ENCODE measurements around the gene AGXT. TPM values are rescaled to one million over a fixed set of nuclear protein-coding genes. Genes with fewer than 3 reads are reported as not detected.

Gene AGXT
- total RNA-seq, 1 experiment from 2014 or later = 0.20 TPM

DNA sequence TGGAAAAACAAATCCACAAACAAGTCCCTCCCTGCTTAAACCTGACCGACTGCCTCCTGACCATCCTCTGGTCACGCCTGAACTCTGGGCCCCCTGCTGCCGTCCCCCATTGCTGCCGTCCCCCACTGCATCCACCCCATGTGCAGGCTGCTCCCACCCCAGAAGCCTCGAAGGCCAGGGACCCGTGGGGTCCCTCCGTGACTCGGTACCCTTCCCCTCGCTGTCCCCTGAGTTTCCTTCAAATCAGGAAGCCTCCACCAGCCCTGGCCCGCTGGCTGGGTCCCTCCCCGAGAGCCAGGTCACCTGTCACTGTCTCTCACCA is 17.9 kb upstream of the AGXT start:
- intact Hi-C loops (cut with micrococcal nuclease; ENCODE audit: unreplicated experiment) = loop anchor here (1.0 to 5.0 kb wide), 4 partner anchors 46 to 228 kb away; partner anchors contain the start of gene MAB21L4
- Histone ChIP-seq H3K4me1 (no peaks in the 10 kb centered on the region), H3K9me3 (no peaks in the 10 kb centered on the region), H3K4me3 (ENCODE audit: low read depth, low read length) (no peak overlapping the region), H3K27me3 (replicated peaks; ENCODE audit: control insufficient read depth, insufficient read depth, low read length) (no peaks in the 10 kb centered on the region), H3K36me3 (ENCODE audit: control insufficient read depth, insufficient read depth, low read length) (no peaks in the 10 kb centered on the region)
- Mint-ChIP-seq H3K4me3 (ENCODE audit: unreplicated experiment) (no peak overlapping the region), H3K27me3 (ENCODE audit: insufficient read depth, unreplicated experiment) (no peaks in the 10 kb centered on the region), H3K4me1 (ENCODE audit: low read depth, unreplicated experiment) (no peaks in the 10 kb centered on the region), H3K36me3 (ENCODE audit: insufficient read depth, unreplicated experiment) (no peaks in the 10 kb centered on the region), H3K27ac (ENCODE audit: unreplicated experiment) (no peak overlapping the region), H3K9me3 (ENCODE audit: unreplicated experiment) (peaks cover 9% of the 10 kb centered on the region)
- CTCF ChIA-PET = interaction anchor here (1.0 to 1.8 kb wide), 6 partner anchors 11 to 136 kb away, joined by 3 to 12 read pairs (median 6); no protein-coding TSS in a partner anchor
- BruUV-seq (replicated peaks) = no TSS peak
- POLR2A ChIA-PET = no interaction called here
- TF ChIP-seq, protein P1, sequence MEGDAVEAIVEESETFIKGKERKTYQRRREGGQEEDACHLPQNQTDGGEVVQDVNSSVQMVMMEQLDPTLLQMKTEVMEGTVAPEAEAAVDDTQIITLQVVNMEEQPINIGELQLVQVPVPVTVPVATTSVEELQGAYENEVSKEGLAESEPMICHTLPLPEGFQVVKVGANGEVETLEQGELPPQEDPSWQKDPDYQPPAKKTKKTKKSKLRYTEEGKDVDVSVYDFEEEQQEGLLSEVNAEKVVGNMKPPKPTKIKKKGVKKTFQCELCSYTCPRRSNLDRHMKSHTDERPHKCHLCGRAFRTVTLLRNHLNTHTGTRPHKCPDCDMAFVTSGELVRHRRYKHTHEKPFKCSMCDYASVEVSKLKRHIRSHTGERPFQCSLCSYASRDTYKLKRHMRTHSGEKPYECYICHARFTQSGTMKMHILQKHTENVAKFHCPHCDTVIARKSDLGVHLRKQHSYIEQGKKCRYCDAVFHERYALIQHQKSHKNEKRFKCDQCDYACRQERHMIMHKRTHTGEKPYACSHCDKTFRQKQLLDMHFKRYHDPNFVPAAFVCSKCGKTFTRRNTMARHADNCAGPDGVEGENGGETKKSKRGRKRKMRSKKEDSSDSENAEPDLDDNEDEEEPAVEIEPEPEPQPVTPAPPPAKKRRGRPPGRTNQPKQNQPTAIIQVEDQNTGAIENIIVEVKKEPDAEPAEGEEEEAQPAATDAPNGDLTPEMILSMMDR (IDR thresholded peaks at IDR 0.05; ENCODE audit: insufficient read depth in 1 of 2, low read depth in 1 of 2, low read length in 1 of 2, severe bottlenecking in 1 of 2, unreplicated experiment in 1 of 2) = no peak
- no peak for DNase-seq

DNA sequence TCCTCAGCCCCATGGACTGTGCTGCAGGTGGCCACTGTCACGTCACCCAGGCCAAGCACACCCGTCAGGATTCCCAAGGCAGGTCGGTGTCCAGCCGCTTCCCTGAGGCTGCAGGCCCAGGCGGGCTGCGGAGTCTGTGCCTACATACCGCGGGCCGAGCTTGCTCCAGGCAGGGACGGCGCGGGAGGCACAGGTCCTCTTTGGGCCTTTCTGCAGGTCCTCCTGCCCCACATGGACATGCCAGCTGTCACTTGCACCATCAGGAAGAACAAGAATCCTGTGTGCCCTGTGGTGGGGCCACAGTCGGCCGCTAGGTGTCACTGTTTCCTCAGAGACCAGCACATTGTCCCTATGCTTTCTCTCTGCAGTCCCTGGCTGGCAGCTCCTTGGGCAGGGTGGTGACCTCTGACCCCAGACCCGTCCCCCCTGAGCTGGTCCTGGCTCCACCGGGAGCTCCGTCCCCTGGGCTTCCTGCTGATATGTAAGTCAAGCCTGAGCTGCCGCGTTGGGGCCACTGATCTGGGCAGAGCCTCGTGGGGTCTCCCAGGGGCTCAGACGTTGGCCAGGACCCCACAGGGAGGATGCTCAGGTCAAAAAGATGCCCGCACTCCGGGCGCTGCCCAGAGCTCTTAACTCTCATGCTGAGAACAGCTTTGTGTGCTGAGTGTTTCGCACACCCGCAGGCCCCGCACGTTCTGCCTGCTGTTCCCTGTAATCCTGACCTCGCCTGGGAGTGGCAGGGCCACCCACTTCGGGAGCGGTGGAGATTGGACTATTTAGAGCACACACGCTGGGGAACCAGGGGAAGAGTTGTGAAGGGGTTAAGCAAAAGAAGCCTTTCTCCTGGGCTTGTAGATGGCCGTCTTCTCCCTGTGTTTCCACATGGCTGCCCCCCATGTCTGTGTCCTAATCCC is 17.3 kb upstream of the AGXT start:
- H3K36me3 Mint-ChIP-seq (ENCODE audit: insufficient read depth, unreplicated experiment) = no peaks in the 10 kb centered on the region
- POLR2A ChIA-PET = no interaction called here

DNA sequence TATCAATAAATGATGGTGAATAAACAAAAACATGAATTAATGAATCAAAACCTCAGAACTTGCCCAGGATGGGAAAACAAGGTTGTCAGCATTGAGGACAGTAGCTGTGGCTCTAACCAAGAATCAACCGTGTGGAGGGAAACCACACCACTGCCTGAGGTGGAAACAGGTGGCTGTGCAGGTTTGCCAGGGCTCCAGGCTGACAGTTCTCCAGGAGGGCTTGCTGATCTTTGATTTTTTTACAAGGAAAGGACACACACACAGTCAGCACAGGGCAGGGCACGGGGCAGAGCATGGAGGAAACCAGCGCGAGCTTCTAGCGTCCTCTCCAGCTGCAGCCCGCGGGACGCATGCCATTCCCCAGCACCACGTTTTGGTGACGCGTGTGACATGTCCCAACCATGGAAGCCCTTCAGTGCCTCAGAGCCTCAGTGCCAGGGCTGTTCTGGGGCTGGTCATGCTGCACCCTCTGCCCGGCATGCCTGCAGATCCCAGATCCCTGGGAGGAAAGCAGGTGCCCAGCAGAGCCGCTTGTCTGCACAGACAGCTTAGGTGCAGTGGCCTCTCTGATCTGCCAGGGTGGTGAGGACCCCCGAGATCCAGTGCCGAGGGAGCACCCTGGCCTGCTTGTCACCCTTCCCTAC is 15.8 kb upstream of the AGXT start:
- Histone ChIP-seq H3K27me3 (replicated peaks; ENCODE audit: control insufficient read depth, insufficient read depth, low read length) (no peaks in the 10 kb centered on the region), H3K4me3 (ENCODE audit: low read depth, low read length) (no peak overlapping the region), H3K36me3 (ENCODE audit: control insufficient read depth, insufficient read depth, low read length) (no peaks in the 10 kb centered on the region), H3K9me3 (no peaks in the 10 kb centered on the region), H3K4me1 (peaks cover 11% of the 10 kb centered on the region)
- TF ChIP-seq, protein P1 (IDR thresholded peaks at IDR 0.05; ENCODE audit: insufficient read depth in 1 of 2, low read depth in 1 of 2, low read length in 1 of 2, severe bottlenecking in 1 of 2, unreplicated experiment in 1 of 2) = no peak
- Mint-ChIP-seq H3K4me1 (ENCODE audit: low read depth, unreplicated experiment) (no peaks in the 10 kb centered on the region), H3K27me3 (ENCODE audit: insufficient read depth, unreplicated experiment) (no peaks in the 10 kb centered on the region), H3K9me3 (ENCODE audit: unreplicated experiment) (peaks cover 4% of the 10 kb centered on the region), H3K27ac (ENCODE audit: unreplicated experiment) (no peak overlapping the region), H3K36me3 (ENCODE audit: insufficient read depth, unreplicated experiment) (no peaks in the 10 kb centered on the region), H3K4me3 (ENCODE audit: unreplicated experiment) (no peak overlapping the region)
- no peak for DNase-seq
- intact Hi-C loops (cut with micrococcal nuclease; ENCODE audit: unreplicated experiment) = loop anchor here (5.0 kb wide), 1 partner anchor 210 kb away; no protein-coding TSS in a partner anchor
- no TSS peak for BruUV-seq (replicated peaks)
- ChIA-PET CTCF (interaction anchor here (0.7 to 1.7 kb wide), 2 partner anchors 28 to 46 kb away, joined by 3 to 4 read pairs; no protein-coding TSS in a partner anchor), POLR2A (no interaction called here)

More for the DNA sequence above, 17.3 kb upstream of the AGXT start:
- peaks cover 9% of the 10 kb centered on the region for H3K9me3 Mint-ChIP-seq (ENCODE audit: unreplicated experiment)
- Histone ChIP-seq H3K4me3 (ENCODE audit: low read depth, low read length) (no peak overlapping the region), H3K4me1 (no peaks in the 10 kb centered on the region), H3K27me3 (replicated peaks; ENCODE audit: control insufficient read depth, insufficient read depth, low read length) (no peaks in the 10 kb centered on the region), H3K36me3 (ENCODE audit: control insufficient read depth, insufficient read depth, low read length) (no peaks in the 10 kb centered on the region), H3K9me3 (no peaks in the 10 kb centered on the region)
- CTCF ChIA-PET = interaction anchor here (0.7 to 1.8 kb wide), 7 partner anchors 10 to 136 kb away, joined by 3 to 12 read pairs (median 4); no protein-coding TSS in a partner anchor
- TF ChIP-seq, protein P1 (IDR thresholded peaks at IDR 0.05; ENCODE audit: insufficient read depth in 1 of 2, low read depth in 1 of 2, low read length in 1 of 2, severe bottlenecking in 1 of 2, unreplicated experiment in 1 of 2) = peak; percentile 81 to 85
- no peak overlapping the region for H3K27ac Mint-ChIP-seq (ENCODE audit: unreplicated experiment)
- H3K4me3 Mint-ChIP-seq (ENCODE audit: unreplicated experiment) = no peak overlapping the region
- peak; percentile 77 to 85 for DNase-seq
- no peaks in the 10 kb centered on the region for H3K27me3 Mint-ChIP-seq (ENCODE audit: insufficient read depth, unreplicated experiment)
- no TSS peak for BruUV-seq (replicated peaks)
- no peaks in the 10 kb centered on the region for H3K4me1 Mint-ChIP-seq (ENCODE audit: low read depth, unreplicated experiment)
- intact Hi-C loops (cut with micrococcal nuclease; ENCODE audit: unreplicated experiment) = loop anchor here (1.0 to 5.0 kb wide), 4 partner anchors 45 to 227 kb away; partner anchors contain the start of gene MAB21L4

Measured in Caco-2 (cell line).